OCI-LY1 (cell line): ENCODE results near the gene LONRF3.
A peak's percentile ranks its signal among the peaks of the same experiment; 100 is the strongest.

Source experiments
- H2AFZ ChIP-seq: fragments of 200-600 bp; sonication (generic), shearing (Covaris generic); 2 replicates; pipeline ENCODE4 v1.6.0; 2014; ENCODE audit warnings: antibody characterized with exemption, mild to moderate bottlenecking, low read length
- H3F3A ChIP-seq: fragments of 200-600 bp; sonication (generic), shearing (Covaris generic); 2 replicates; pipeline ENCODE4 v1.6.0; 2014; ENCODE audit warnings: mild to moderate bottlenecking, antibody characterized with exemption, low read length, moderate library complexity; ENCODE audit not compliant: insufficient read depth
- H3K27ac ChIP-seq: fragments of 200-600 bp; sonication (generic); 2 replicates; pipeline ENCODE4 v1.5.1; 2014; ENCODE audit warnings: low read length, mixed run types, mild to moderate bottlenecking, low read depth; ENCODE audit not compliant: poor library complexity, severe bottlenecking
- H3K27me3 ChIP-seq: fragments of 200-600 bp; sonication (generic); 2 replicates; pipeline ENCODE4 v1.6.0; 2014; ENCODE audit warnings: antibody characterized with exemption, mild to moderate bottlenecking, low read length, moderate library complexity; ENCODE audit not compliant: insufficient read depth
- H3K36me3 ChIP-seq: fragments of 200-600 bp; sonication (generic); 2 replicates; pipeline ENCODE4 v1.6.1; 2014; ENCODE audit warnings: mild to moderate bottlenecking, antibody characterized with exemption, low read length, moderate library complexity, mixed read lengths; ENCODE audit not compliant: insufficient read depth
- H3K4me1 ChIP-seq: fragments of 200-600 bp; sonication (generic); 2 replicates; pipeline ENCODE4 v1.5.1; 2014; ENCODE audit warnings: mild to moderate bottlenecking, low read length, moderate library complexity; ENCODE audit not compliant: insufficient read depth, severe bottlenecking
- H3K4me2 ChIP-seq: fragments of 200-600 bp; sonication (generic), shearing (Covaris generic); 2 replicates; pipeline ENCODE4 v1.6.1; 2014; ENCODE audit warnings: low read length
- H3K4me3 ChIP-seq: fragments of 200-600 bp; sonication (generic); 2 replicates; pipeline ENCODE4 v1.5.1; 2014; ENCODE audit warnings: low read length, low read depth, mild to moderate bottlenecking, mixed read lengths; ENCODE audit not compliant: poor library complexity, severe bottlenecking
- H3K79me2 ChIP-seq: fragments of 200-600 bp; shearing (Covaris generic); 2 replicates; pipeline ENCODE4 v1.6.1; 2016; ENCODE audit warnings: mixed run types, low read length, mixed read lengths; ENCODE audit not compliant: insufficient read depth
- H3K9ac ChIP-seq: fragments of 200-600 bp; sonication (generic), shearing (Covaris generic); 2 replicates; pipeline ENCODE4 v1.6.1; 2014; ENCODE audit warnings: mild to moderate bottlenecking, low read length, mixed read lengths
- H3K9me2 ChIP-seq: fragments of 200-600 bp; sonication (generic), shearing (Covaris generic); 2 replicates; pipeline ENCODE4 v1.6.1; 2014; ENCODE audit warnings: low read depth, mild to moderate bottlenecking, low read length, mixed read lengths
- H3K9me3 ChIP-seq: fragments of 200-600 bp; shearing (Covaris generic); 2 replicates; pipeline ENCODE4 v1.6.1; 2014; ENCODE audit warnings: low read length, mixed read lengths
- H4K20me1 ChIP-seq: fragments of 200-600 bp; sonication (generic), shearing (Covaris generic); 2 replicates; pipeline ENCODE4 v1.6.0; 2016; ENCODE audit warnings: mild to moderate bottlenecking, low read length; ENCODE audit not compliant: insufficient read depth
- EZH2 ChIP-seq: fragments of 200-600 bp; sonication (generic), shearing (Covaris generic); IDR thresholded peaks from 2 replicates; pipeline ENCODE4 v1.8.0; 2017; ENCODE audit warnings: borderline replicate concordance, mixed run types, mild to moderate bottlenecking, antibody characterized with exemption, low read length, moderate library complexity, mixed read lengths
- TF ChIP-seq, protein P1 (sequence below): fragments of 200-600 bp; sonication (generic), shearing (Covaris generic); IDR thresholded peaks from 2 replicates; pipeline ENCODE4 v1.5.1; 2017; ENCODE audit warnings: mild to moderate bottlenecking, antibody characterized with exemption, low read length, moderate library complexity, mixed read lengths

LONRF3 gene

DNA sequence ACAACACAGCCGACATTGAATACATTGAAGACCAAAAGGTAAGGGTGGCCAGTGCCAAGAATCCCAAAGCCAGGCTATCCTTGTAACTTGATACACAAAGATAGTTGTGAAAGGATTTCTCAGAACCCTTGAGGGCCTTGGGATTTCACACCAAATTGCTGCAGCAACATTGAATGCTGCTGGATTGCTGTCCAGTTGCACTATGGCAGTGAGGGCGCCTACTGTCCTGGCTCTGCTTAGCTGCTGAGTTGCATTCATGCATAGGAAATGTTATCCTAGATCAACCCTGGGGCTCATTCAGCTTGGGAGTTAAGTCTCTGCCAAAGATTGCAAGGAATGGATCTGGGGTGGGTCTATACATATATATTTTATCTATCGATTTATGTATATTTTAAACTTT is 38.7 kb downstream of the LONRF3 start:
- peaks cover 70% of the 10 kb centered on the region for H3K36me3 ChIP-seq
- H3K4me3 ChIP-seq = no peak overlapping the region
- H3K27me3 ChIP-seq = no peaks in the 10 kb centered on the region
- H4K20me1 ChIP-seq = no peaks in the 10 kb centered on the region
- H3K27ac ChIP-seq = no peak overlapping the region
- peaks cover 16% of the 10 kb centered on the region for H3K4me1 ChIP-seq
- no peak overlapping the region for H3K4me2 ChIP-seq
- H3K9ac ChIP-seq = no peak overlapping the region
- no peaks in the 10 kb centered on the region for H3K9me2 ChIP-seq
- H3K79me2 ChIP-seq = no peaks in the 10 kb centered on the region
- TF ChIP-seq, protein P1, sequence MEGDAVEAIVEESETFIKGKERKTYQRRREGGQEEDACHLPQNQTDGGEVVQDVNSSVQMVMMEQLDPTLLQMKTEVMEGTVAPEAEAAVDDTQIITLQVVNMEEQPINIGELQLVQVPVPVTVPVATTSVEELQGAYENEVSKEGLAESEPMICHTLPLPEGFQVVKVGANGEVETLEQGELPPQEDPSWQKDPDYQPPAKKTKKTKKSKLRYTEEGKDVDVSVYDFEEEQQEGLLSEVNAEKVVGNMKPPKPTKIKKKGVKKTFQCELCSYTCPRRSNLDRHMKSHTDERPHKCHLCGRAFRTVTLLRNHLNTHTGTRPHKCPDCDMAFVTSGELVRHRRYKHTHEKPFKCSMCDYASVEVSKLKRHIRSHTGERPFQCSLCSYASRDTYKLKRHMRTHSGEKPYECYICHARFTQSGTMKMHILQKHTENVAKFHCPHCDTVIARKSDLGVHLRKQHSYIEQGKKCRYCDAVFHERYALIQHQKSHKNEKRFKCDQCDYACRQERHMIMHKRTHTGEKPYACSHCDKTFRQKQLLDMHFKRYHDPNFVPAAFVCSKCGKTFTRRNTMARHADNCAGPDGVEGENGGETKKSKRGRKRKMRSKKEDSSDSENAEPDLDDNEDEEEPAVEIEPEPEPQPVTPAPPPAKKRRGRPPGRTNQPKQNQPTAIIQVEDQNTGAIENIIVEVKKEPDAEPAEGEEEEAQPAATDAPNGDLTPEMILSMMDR = no peak
- TF ChIP-seq EZH2 = no peak
- H3F3A ChIP-seq = no peaks in the 10 kb centered on the region
- no peak overlapping the region for H2AFZ ChIP-seq
- no peaks in the 10 kb centered on the region for H3K9me3 ChIP-seq

DNA sequence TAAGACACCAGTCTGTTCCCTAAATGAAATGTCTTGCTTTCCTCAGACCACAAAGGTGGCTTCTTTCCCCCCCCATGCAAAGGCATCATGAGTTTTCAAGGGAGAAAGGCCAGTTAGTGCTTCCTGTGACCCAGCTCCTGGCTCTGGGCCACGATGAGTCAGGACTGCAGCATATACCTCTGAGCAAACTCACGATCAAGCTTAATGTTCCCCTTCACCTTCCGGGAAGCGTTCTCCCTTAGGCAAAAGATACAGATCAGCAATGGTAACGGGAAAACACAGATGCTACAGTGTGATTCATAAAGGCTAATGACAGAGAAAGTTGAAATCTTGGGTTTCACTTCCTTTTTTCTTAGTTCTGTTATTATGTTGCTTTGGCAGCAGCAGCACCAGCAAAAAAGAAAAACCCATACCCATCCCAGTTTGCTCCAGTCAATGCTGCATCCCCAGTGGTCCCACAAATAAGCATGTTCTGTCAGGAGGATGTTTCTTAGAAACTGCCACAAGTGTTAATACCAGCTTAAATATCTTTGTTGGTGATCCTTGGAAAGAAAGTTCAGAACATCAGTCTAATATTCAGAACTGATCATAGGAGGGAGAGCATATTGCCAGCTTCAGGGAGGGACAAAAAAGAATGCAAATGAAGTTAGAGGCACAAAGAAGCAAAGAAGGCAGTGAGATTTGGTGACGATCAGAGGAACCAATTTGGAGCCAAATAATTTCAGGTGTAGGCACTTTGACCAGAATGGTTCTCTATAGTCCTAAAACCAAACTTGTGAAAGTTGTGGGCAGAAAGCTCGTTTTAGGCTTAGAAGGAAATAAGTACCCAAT is 41.2 kb downstream of the LONRF3 start:
- Histone ChIP-seq H3K36me3 (peaks cover 63% of the 10 kb centered on the region), H3K9me2 (no peaks in the 10 kb centered on the region), H2AFZ (no peak overlapping the region), H3K4me2 (peak overlapping the region; percentile 19; the same call in 1 of the 2 replicates), H3K27me3 (no peaks in the 10 kb centered on the region), H4K20me1 (no peaks in the 10 kb centered on the region), H3F3A (no peaks in the 10 kb centered on the region), H3K4me1 (peaks cover 16% of the 10 kb centered on the region), H3K4me3 (no peak overlapping the region), H3K9ac (no peak overlapping the region), H3K79me2 (no peaks in the 10 kb centered on the region), H3K9me3 (no peaks in the 10 kb centered on the region), H3K27ac (peak overlapping the region; percentile 78)
- TF ChIP-seq, protein P1 = no peak
- no peak for TF ChIP-seq EZH2

DNA sequence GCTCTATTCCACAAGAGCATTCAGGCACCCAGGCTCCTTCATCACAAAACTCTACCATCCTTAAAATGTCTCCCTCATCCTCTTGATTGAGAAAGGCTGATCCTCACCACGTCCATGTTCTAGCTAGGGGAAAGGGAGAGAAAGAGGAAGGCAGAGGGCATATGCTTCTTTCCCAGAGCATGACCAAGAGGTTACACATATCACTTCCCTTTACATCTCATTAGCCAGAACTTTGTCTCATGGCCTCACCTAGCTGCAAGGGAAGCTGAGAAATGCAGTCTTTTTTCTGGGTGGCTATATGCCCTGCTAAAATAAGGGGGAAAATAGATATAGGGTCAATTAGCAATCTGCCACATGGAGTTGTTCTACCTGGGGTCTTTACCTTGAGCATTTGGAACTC is 42.7 kb downstream of the LONRF3 start:
- Histone ChIP-seq H3K27me3 (no peaks in the 10 kb centered on the region), H3K4me1 (peaks cover 16% of the 10 kb centered on the region), H3K36me3 (peaks cover 55% of the 10 kb centered on the region), H3F3A (no peaks in the 10 kb centered on the region), H3K79me2 (no peaks in the 10 kb centered on the region), H3K9me3 (no peaks in the 10 kb centered on the region), H4K20me1 (no peaks in the 10 kb centered on the region), H3K4me3 (no peak overlapping the region), H3K9me2 (no peaks in the 10 kb centered on the region), H3K4me2 (no peak overlapping the region), H3K9ac (no peak overlapping the region), H2AFZ (no peak overlapping the region), H3K27ac (no peak overlapping the region)
- TF ChIP-seq EZH2 = no peak
- TF ChIP-seq, protein P1 = no peak
